ENCODE data around the gene SCN4A.

DNA sequence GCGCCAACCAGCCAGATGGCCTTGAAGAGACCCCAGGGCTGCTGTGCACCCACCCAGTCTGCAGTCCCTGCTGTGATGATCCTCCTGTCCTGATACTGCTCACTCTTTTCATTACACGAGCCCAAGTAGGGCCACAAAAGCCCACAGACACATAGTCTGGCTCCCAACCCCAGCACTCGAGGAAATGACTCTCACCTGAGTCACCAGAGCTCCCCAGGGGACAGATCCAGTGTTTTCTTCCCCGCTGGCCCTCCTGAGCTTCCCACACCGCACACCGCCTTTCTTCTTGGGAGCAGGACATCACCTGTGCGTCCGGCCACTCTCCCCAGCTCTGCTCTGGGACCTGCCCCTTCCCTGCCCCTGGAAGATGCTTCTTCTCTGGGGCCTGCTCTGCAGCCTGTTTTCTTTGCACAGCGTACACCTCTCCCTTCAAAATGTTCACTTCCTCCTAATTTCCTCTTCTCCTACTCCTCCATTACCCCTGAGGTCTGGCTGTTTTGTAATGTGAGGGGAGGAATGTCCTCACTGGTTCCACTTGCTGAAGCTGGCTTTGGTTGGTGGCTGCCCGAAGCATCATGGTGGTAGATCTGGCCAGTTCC is 2.0 kb upstream of the SCN4A start:
- TF ChIP-seq, protein P1, sequence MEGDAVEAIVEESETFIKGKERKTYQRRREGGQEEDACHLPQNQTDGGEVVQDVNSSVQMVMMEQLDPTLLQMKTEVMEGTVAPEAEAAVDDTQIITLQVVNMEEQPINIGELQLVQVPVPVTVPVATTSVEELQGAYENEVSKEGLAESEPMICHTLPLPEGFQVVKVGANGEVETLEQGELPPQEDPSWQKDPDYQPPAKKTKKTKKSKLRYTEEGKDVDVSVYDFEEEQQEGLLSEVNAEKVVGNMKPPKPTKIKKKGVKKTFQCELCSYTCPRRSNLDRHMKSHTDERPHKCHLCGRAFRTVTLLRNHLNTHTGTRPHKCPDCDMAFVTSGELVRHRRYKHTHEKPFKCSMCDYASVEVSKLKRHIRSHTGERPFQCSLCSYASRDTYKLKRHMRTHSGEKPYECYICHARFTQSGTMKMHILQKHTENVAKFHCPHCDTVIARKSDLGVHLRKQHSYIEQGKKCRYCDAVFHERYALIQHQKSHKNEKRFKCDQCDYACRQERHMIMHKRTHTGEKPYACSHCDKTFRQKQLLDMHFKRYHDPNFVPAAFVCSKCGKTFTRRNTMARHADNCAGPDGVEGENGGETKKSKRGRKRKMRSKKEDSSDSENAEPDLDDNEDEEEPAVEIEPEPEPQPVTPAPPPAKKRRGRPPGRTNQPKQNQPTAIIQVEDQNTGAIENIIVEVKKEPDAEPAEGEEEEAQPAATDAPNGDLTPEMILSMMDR (IDR thresholded peaks at IDR 0.05; ENCODE audit: poor library complexity, severe bottlenecking): no peak
- TF ChIP-seq TAF1 (IDR thresholded peaks at IDR 0.05; ENCODE audit: low read depth) (no peak), EZH2 (IDR thresholded peaks at IDR 0.05; ENCODE audit: borderline replicate concordance, insufficient read depth, low read length, poor library complexity, severe bottlenecking) (no peak), POLR2AphosphoS5 (IDR thresholded peaks at IDR 0.05) (no peak), EP300 (conservative IDR thresholded peaks at IDR 0.05; ENCODE audit: poor library complexity, severe bottlenecking) (no peak), SMC3 (conservative IDR thresholded peaks at IDR 0.05; ENCODE audit: poor library complexity) (no peak), RAD21 (conservative IDR thresholded peaks at IDR 0.05) (no peak)
- TF ChIP-seq, protein P2, sequence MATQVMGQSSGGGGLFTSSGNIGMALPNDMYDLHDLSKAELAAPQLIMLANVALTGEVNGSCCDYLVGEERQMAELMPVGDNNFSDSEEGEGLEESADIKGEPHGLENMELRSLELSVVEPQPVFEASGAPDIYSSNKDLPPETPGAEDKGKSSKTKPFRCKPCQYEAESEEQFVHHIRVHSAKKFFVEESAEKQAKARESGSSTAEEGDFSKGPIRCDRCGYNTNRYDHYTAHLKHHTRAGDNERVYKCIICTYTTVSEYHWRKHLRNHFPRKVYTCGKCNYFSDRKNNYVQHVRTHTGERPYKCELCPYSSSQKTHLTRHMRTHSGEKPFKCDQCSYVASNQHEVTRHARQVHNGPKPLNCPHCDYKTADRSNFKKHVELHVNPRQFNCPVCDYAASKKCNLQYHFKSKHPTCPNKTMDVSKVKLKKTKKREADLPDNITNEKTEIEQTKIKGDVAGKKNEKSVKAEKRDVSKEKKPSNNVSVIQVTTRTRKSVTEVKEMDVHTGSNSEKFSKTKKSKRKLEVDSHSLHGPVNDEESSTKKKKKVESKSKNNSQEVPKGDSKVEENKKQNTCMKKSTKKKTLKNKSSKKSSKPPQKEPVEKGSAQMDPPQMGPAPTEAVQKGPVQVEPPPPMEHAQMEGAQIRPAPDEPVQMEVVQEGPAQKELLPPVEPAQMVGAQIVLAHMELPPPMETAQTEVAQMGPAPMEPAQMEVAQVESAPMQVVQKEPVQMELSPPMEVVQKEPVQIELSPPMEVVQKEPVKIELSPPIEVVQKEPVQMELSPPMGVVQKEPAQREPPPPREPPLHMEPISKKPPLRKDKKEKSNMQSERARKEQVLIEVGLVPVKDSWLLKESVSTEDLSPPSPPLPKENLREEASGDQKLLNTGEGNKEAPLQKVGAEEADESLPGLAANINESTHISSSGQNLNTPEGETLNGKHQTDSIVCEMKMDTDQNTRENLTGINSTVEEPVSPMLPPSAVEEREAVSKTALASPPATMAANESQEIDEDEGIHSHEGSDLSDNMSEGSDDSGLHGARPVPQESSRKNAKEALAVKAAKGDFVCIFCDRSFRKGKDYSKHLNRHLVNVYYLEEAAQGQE (IDR thresholded peaks at IDR 0.05; ENCODE audit: borderline replicate concordance): no peak

Data from neural cell (in vitro differentiated cells).